Neutrophil (primary cell): Measurements from ENCODE around the gene TK1.
"Not testable (repeated sequence)": the region's sequence is repeated elsewhere in the genome, so short reads cannot be mapped to it uniquely, and the experiment has no call there.

Experiments
- H3K27ac ChIP-seq: fragments of 200-600 bp; sonication (generic); 2 replicates; pipeline ENCODE4 v1.5.1; 2016; ENCODE audit warnings: mild to moderate bottlenecking, moderate library complexity
- H3K27me3 ChIP-seq: fragments of 200-600 bp; sonication (generic); 2 replicates; pipeline ENCODE4 v1.6.0; 2016; ENCODE audit warnings: mild to moderate bottlenecking
- H3K36me3 ChIP-seq: fragments of 200-600 bp; sonication (generic); 2 replicates; pipeline ENCODE4 v1.5.1; 2017
- H3K4me1 ChIP-seq, 2 experiments: fragments of 200-600 bp in 1 of 2; sonication (generic) in 1 of 2; 1 replicate in 1 of 2; 2 replicates in 1 of 2; pipeline versions ENCODE4 v1.5.1 to v1.6.1; 2013 to 2016; ENCODE audit warnings: low read depth in 1 of 2, low read length in 1 of 2, mild to moderate bottlenecking in 1 of 2, moderate library complexity in 1 of 2; ENCODE audit not compliant: control insufficient read depth in 1 of 2, insufficient read depth in 1 of 2
- H3K4me3 ChIP-seq, 2 experiments: fragments of 200-600 bp in 1 of 2; sonication (generic) in 1 of 2; 1 replicate in 1 of 2; 2 replicates in 1 of 2; pipeline ENCODE4 v1.5.1; 2013 to 2016; ENCODE audit warnings: low read depth in 1 of 2, low read length in 1 of 2, mild to moderate bottlenecking in 1 of 2, moderate library complexity in 1 of 2
- H3K9me3 ChIP-seq: fragments of 200-600 bp; sonication (generic); 2 replicates; pipeline ENCODE4 v1.5.1; 2016
- CTCF ChIP-seq: fragments of 200-600 bp; sonication (generic); IDR thresholded peaks from 2 replicates; pipeline ENCODE4 v1.5.1; 2016; ENCODE audit warnings: antibody characterized with exemption

Gene TK1

GRCh38 chr17:78141437-78142118 is 45.3 kb downstream of the TK1 start:
- peak overlapping the region; percentile 81 for H3K27ac ChIP-seq

GRCh38 chr17:78140169-78141051 is 46.4 kb downstream of the TK1 start:
- H3K4me3 ChIP-seq: peak overlapping the region; percentile 46 to 48
- H3K36me3 ChIP-seq: peaks cover 48% of the 10 kb centered on the region
- no peak for TF ChIP-seq CTCF
- H3K4me1 ChIP-seq: peaks cover 89 to 90% of the 10 kb centered on the region in 2 experiments
- H3K27ac ChIP-seq: peak overlapping the region; percentile 81
- no peaks in the 10 kb centered on the region for H3K9me3 ChIP-seq
- no peaks in the 10 kb centered on the region for H3K27me3 ChIP-seq

More at GRCh38 chr17:78141437-78142118, 45.3 kb downstream of the TK1 start:
- peaks cover 82 to 83% of the 10 kb centered on the region in 2 experiments for H3K4me1 ChIP-seq
- H3K9me3 ChIP-seq: no peaks in the 10 kb centered on the region
- peak overlapping the region in 1 of 2 experiments; percentile 48 for H3K4me3 ChIP-seq
- H3K27me3 ChIP-seq: no peaks in the 10 kb centered on the region
- no peak for TF ChIP-seq CTCF
- H3K36me3 ChIP-seq: peaks cover 36% of the 10 kb centered on the region

GRCh38 chr17:78139861-78140168 is 47.0 kb downstream of the TK1 start:
- H3K36me3 ChIP-seq: peaks cover 54% of the 10 kb centered on the region
- not testable (repeated sequence) for H3K9me3 ChIP-seq, H3K27me3 ChIP-seq
- H3K4me1 ChIP-seq: peaks cover 90 to 91% of the 10 kb centered on the region in 2 experiments
- H3K27ac ChIP-seq: peak overlapping the region; percentile 81
- peak overlapping the region in 1 of 2 experiments; percentile 46 for H3K4me3 ChIP-seq

GRCh38 chr17:78138204-78139060 is 48.4 kb downstream of the TK1 start:
- Histone ChIP-seq H3K27me3 (no peaks in the 10 kb centered on the region), H3K27ac (peak overlapping the region; percentile 98), H3K36me3 (peaks cover 67% of the 10 kb centered on the region), H3K9me3 (no peaks in the 10 kb centered on the region), H3K4me3 (peak overlapping the region; percentile 45 to 51), H3K4me1 (peaks cover 90 to 91% of the 10 kb centered on the region in 2 experiments)
- no peak for TF ChIP-seq CTCF

- peak overlapping the region; percentile 98 for H3K27ac ChIP-seq
- TF ChIP-seq CTCF: peak; percentile 53
- peaks cover 96 to 99% of the 10 kb centered on the region in 2 experiments for H3K4me1 ChIP-seq
Observed at GRCh38 chr17:78137392-78138203, 49.3 kb downstream of the TK1 start.

More at GRCh38 chr17:78137392-78138203, 49.3 kb downstream of the TK1 start:
- peaks cover 73% of the 10 kb centered on the region for H3K36me3 ChIP-seq
- H3K9me3 ChIP-seq: no peaks in the 10 kb centered on the region
- H3K4me3 ChIP-seq: peak overlapping the region; percentile 45 to 51
- H3K27me3 ChIP-seq: no peaks in the 10 kb centered on the region
